ENCODE data around the gene COL8A1. TPM values are rescaled to one million over a fixed set of nuclear protein-coding genes. Genes with fewer than 3 reads are reported as not detected.

COL8A1 gene
- total and polyA plus RNA-seq, 9 of the 15 experiments (the other 6 are each of a cell fraction or from before 2014, with no cell fraction given) = 0.07 TPM; not detected in 8

- TF ChIP-seq ZNF407 (IDR thresholded peaks at IDR 0.05; ENCODE audit: low read depth) (0 out of 2 replicates have a peak, but pooled peaks have one; percentile 26), KLF1 (tag; IDR thresholded peaks at IDR 0.05) (0 out of 2 replicates have a peak, but pooled peaks have one; percentile 38), L3MBTL2 (IDR thresholded peaks at IDR 0.05) (peak; percentile 88), ZBTB33 (CRISPR knock-in tag; IDR thresholded peaks at IDR 0.05) (peak; percentile 12; the same call in 1 of the 2 replicates), HNRNPLL (IDR thresholded peaks at IDR 0.05; ENCODE audit: low read depth, low read length, poor library complexity, severe bottlenecking) (peak; percentile 68), TRIM24 (IDR thresholded peaks at IDR 0.05) (peak in 1 of 2 experiments; percentile 60; a peak in 1 of 4 replicates), RBFOX2 (IDR thresholded peaks at IDR 0.05; ENCODE audit: low read depth, low read length) (peak; percentile 92), TAF1 (IDR thresholded peaks at IDR 0.05; ENCODE audit: control insufficient read depth, extremely low read depth, insufficient read depth, low read length, severe bottlenecking) (peak; percentile 47), ETV6 (IDR thresholded peaks at IDR 0.05; ENCODE audit: borderline replicate concordance in 1 of 2, low read depth in 2 of 2, low read length in 1 of 2) (no peak), ETV6 (CRISPR knock-in tag; IDR thresholded peaks at IDR 0.05; ENCODE audit: borderline replicate concordance) (no peak), ZBTB12 (CRISPR knock-in tag; IDR thresholded peaks at IDR 0.05) (peak; percentile 92), ZNF316 (IDR thresholded peaks at IDR 0.05) (peak; percentile 85), CXXC5 (CRISPR knock-in tag; IDR thresholded peaks at IDR 0.05) (peak; percentile 87), FOXJ2 (tag; IDR thresholded peaks at IDR 0.05) (peak; percentile 64; the same call in 1 of the 2 replicates), ATF7 (IDR thresholded peaks at IDR 0.05) (peak; percentile 99), POU5F1 (IDR thresholded peaks at IDR 0.05; ENCODE audit: borderline replicate concordance, low read depth, low read length, partially characterized antibody) (no peak)
Observed at GRCh38 chr3:99817437-99818240, 179.2 kb downstream of the COL8A1 start, which contains the start of gene CMSS1 (continued).
